B cell (primary cell): ENCODE data around the gene PTEN. TPM values are rescaled to one million over a fixed set of nuclear protein-coding genes. Genes with fewer than 3 reads are reported as not detected.

ENCODE experiments used
- ATAC-seq: fragments of 200-7000 bp; cut with Tn5 transposase; one replicate; pipeline ENCODE4 v1.10.0; 2021; ENCODE audit warnings: low read depth, mild to moderate bottlenecking, moderate number of reproducible peaks, moderate library complexity
- CTCF ChIA-PET: fragments of 350-600 bp; sonication (Branson Sonifier 250); formaldehyde crosslinking; loops from one replicate; lab custom pipeline; 2021; ENCODE audit warnings: antibody characterized with exemption, inconsistent platforms; lab: Charles Lee
- POLR2A ChIA-PET: fragments of 350-600 bp; sonication (Branson Sonifier 250); formaldehyde crosslinking; loops from one replicate; lab custom pipeline; 2021; ENCODE audit warnings: antibody characterized with exemption; lab: Charles Lee
- DNase-seq: peaks from one replicate; pipeline ENCODE4 v3.0.0; 2013
- H2AFZ ChIP-seq: 2 replicates; pipeline ENCODE4 v1.6.1; 2012; ENCODE audit warnings: mild to moderate bottlenecking, low read depth, low read length; ENCODE audit not compliant: insufficient read depth, poor library complexity, severe bottlenecking
- H3K27ac ChIP-seq, 2 donors: 1 replicate in 1 of 2; 2 replicates in 1 of 2; pipeline ENCODE4 v1.5.1; 2012 to 2013; ENCODE audit warnings: low read length in 2 of 2, mild to moderate bottlenecking in 2 of 2, moderate library complexity in 1 of 2
- H3K27me3 ChIP-seq, 4 experiments: fragments of 200-600 bp in 1 of 4; sonication (generic) in 1 of 4; replicated peaks in 1 of 4; 1 replicate in 2 of 4; 2 replicates in 2 of 4; pipeline versions ENCODE4 v1.6.1 to v1.7.0; 2013 to 2016; ENCODE audit warnings: low read length in 3 of 4, mild to moderate bottlenecking in 2 of 4, mixed read lengths in 1 of 4, moderate library complexity in 1 of 4; ENCODE audit not compliant: insufficient read depth in 4 of 4, control insufficient read depth in 3 of 4; ENCODE audit errors: control extremely low read depth in 1 of 4
- H3K36me3 ChIP-seq, 2 experiments: replicated peaks in 1 of 2; 1 replicate in 1 of 2; 2 replicates in 1 of 2; pipeline versions ENCODE4 v1.6.1 to v1.7.1; 2013; ENCODE audit warnings: low read length in 1 of 2; ENCODE audit not compliant: insufficient read depth in 2 of 2, control insufficient read depth in 1 of 2; ENCODE audit errors: control extremely low read depth in 1 of 2, extremely low read depth in 1 of 2
- H3K4me1 ChIP-seq, 2 donors: fragments of 200-600 bp in 1 of 2; sonication (generic) in 1 of 2; 1 replicate in 1 of 2; 2 replicates in 1 of 2; pipeline versions ENCODE4 v1.5.1 to v1.6.1; 2013 to 2017; ENCODE audit warnings: low read length in 2 of 2; ENCODE audit not compliant: control insufficient read depth in 2 of 2, insufficient read depth in 2 of 2
- H3K4me2 ChIP-seq: replicated peaks from 2 replicates; pipeline ENCODE3; 2012; ENCODE audit warnings: mild to moderate bottlenecking, low read depth, low read length; ENCODE audit not compliant: poor library complexity, severe bottlenecking
- H3K4me3 ChIP-seq, 5 experiments: fragments of 200-600 bp in 1 of 5; sonication (generic) in 1 of 5; 1 replicate in 3 of 5; 2 replicates in 2 of 5; pipeline versions ENCODE4 v1.5.1 to v1.7.0; 2011 to 2016; ENCODE audit warnings: low read length in 4 of 5, mild to moderate bottlenecking in 4 of 5, low read depth in 2 of 5, control low read depth in 1 of 5, moderate library complexity in 1 of 5; ENCODE audit not compliant: insufficient read depth in 1 of 5; ENCODE audit errors: control extremely low read depth in 1 of 5, extremely low read depth in 1 of 5
- H3K79me2 ChIP-seq: fragments of 200-600 bp; sonication (generic); one replicate; pipeline ENCODE4 v1.6.0; 2016; ENCODE audit warnings: low read length; ENCODE audit not compliant: control insufficient read depth, insufficient read depth
- H3K9ac ChIP-seq: fragments of 200-600 bp; sonication (generic); 2 replicates; pipeline ENCODE4 v1.6.1; 2017; ENCODE audit warnings: mild to moderate bottlenecking, low read length, moderate library complexity
- H3K9me3 ChIP-seq, 3 donors: one replicate each; pipeline versions ENCODE4 v1.6.1 to v1.7.1; 2013; ENCODE audit warnings: low read length in 2 of 3; ENCODE audit not compliant: control insufficient read depth in 2 of 3, insufficient read depth in 1 of 3; ENCODE audit errors: control extremely low read depth in 1 of 3
- H4K20me1 ChIP-seq: 2 replicates; pipeline ENCODE4 v1.6.0; 2012; ENCODE audit warnings: mild to moderate bottlenecking, low read length; ENCODE audit not compliant: insufficient read depth, control insufficient read depth, poor library complexity, severe bottlenecking
- H3K27ac Mint-ChIP-seq: one replicate; pipeline ENCODE4 v1.8.0; 2021; ENCODE audit warnings: mixed read lengths
- H3K27me3 Mint-ChIP-seq: one replicate; pipeline ENCODE4 v1.8.0; 2021; ENCODE audit warnings: mixed read lengths
- H3K4me1 Mint-ChIP-seq: one replicate; pipeline ENCODE4 v1.8.0; 2021; ENCODE audit warnings: mixed read lengths
- H3K4me3 Mint-ChIP-seq: one replicate; pipeline ENCODE4 v1.8.0; 2021; ENCODE audit warnings: mixed read lengths
- H3K9me3 Mint-ChIP-seq: one replicate; pipeline ENCODE4 v1.8.0; 2022; ENCODE audit warnings: mixed read lengths; ENCODE audit not compliant: insufficient read depth
- EZH2 ChIP-seq: IDR thresholded peaks from 2 replicates; pipeline ENCODE4 v1.6.1; 2012; ENCODE audit warnings: borderline replicate concordance, low read depth, mild to moderate bottlenecking, moderate library complexity, low read length; ENCODE audit not compliant: insufficient read depth, poor library complexity, severe bottlenecking
- WGBS: methylation state at CpG from one replicate; pipeline ENCODE4 v1.1.5; 2013; ENCODE audit warnings: missing lambda C conversion rate; ENCODE audit not compliant: insufficient coverage; 5-methylcytosine and 5-hydroxymethylcytosine counted together
- intact Hi-C: fragments of 100-400 bp; cut with micrococcal nuclease; formaldehyde crosslinking; loops from one replicate; pipeline ENCODE4 v1.10.0; 2022
- polyA plus RNA-seq: library from polyadenylated mRNA; depleted of rRNA; stranded (reverse); fragments of >200 nt; gene quantifications from 2 replicates; pipeline ENCODE4 v1.2.3, GENCODE V29; 2012
- total RNA-seq, 2 donors: library from RNA; stranded (reverse); fragments of 120-200 nt in 1 of 2; gene quantifications; 1 replicate in 1 of 2; 2 replicates in 1 of 2; pipeline versions ENCODE4 v1.2.3 to v1.2.4, GENCODE V29; 2013 to 2022
- TF ChIP-seq, protein P1 (sequence below): fragments of 200-600 bp; IDR thresholded peaks from one replicate; pipeline ENCODE4 v1.8.0; 2022; ENCODE audit warnings: antibody characterized with exemption, mild to moderate bottlenecking

The PTEN gene
- total and polyA plus RNA-seq, 2 donors (not counting 1 experiment from before 2014, with no cell fraction given) = 15.2 to 114 TPM

DNA sequence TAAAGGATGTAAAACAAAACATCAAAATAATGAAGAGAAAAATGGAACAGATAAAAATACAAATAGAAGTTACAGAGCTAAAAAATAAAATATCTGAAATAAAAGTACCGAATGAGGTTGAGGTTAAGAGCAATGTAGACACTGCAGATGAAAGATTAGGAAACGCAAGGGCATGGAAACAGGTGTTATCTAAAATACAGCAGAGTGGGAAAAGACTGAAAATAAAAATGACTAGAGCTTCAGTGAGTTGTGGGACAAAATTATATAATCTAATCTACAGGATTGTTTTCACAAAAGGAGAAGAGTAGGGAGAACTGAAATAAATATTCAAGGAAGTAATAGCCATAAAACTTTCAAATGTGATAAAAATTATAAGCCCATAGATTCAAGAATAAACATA, 123.8 kb downstream of the PTEN start:
- Histone ChIP-seq H3K9ac (no peak overlapping the region), H4K20me1 (no peaks in the 10 kb centered on the region), H3K36me3 (no peaks in the 10 kb centered on the region), H3K79me2 (no peaks in the 10 kb centered on the region), H3K4me1 (no peaks in the 10 kb centered on the region), H3K4me3 (no peak overlapping the region), H3K27me3 (no peaks in the 10 kb centered on the region), H3K9me3 (no peaks in the 10 kb centered on the region), H3K27ac (no peak overlapping the region), H2AFZ (no peak overlapping the region), H3K4me2 (no peak overlapping the region)
- Mint-ChIP-seq H3K9me3 (no peaks in the 10 kb centered on the region), H3K4me1 (peaks cover 4% of the 10 kb centered on the region), H3K4me3 (no peak overlapping the region), H3K27me3 (no peaks in the 10 kb centered on the region), H3K27ac (no peak overlapping the region)
- intact Hi-C loops = no loop called here
- WGBS = no CpG with 5 or more reads among the region's 2 CpGs
- ATAC-seq = no peak
- no peak for TF ChIP-seq EZH2
- TF ChIP-seq, protein P1, sequence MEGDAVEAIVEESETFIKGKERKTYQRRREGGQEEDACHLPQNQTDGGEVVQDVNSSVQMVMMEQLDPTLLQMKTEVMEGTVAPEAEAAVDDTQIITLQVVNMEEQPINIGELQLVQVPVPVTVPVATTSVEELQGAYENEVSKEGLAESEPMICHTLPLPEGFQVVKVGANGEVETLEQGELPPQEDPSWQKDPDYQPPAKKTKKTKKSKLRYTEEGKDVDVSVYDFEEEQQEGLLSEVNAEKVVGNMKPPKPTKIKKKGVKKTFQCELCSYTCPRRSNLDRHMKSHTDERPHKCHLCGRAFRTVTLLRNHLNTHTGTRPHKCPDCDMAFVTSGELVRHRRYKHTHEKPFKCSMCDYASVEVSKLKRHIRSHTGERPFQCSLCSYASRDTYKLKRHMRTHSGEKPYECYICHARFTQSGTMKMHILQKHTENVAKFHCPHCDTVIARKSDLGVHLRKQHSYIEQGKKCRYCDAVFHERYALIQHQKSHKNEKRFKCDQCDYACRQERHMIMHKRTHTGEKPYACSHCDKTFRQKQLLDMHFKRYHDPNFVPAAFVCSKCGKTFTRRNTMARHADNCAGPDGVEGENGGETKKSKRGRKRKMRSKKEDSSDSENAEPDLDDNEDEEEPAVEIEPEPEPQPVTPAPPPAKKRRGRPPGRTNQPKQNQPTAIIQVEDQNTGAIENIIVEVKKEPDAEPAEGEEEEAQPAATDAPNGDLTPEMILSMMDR = no peak
- ChIA-PET CTCF (no interaction called here), POLR2A (no interaction called here)
- no peak for DNase-seq

DNA sequence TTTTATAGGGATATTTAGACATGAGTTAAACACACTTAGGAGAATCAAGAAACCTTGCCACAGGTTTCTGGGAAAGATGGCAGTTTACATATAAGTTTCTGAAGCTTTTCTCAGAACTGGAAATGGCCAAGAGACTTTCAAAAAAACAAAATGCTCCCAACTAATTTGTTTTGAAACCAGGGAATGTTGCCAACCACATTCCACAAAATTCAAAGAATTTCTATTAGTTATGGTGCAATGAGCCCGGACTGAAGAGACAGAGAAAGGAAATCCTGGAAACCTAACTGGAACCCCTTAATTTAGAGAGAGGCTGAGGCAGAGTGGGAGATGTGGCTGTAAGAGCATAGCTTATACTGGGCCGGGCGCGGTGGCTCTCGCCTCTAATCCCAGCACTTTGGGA, 128.5 kb downstream of the PTEN start:
- Mint-ChIP-seq H3K27ac (no peak overlapping the region), H3K4me1 (peaks cover 6% of the 10 kb centered on the region), H3K4me3 (no peak overlapping the region), H3K27me3 (no peaks in the 10 kb centered on the region), H3K9me3 (no peaks in the 10 kb centered on the region)
- no peak overlapping the region for H2AFZ ChIP-seq
- DNase-seq (no peak), ATAC-seq (no peak)
- no peaks in the 10 kb centered on the region for H4K20me1 ChIP-seq
- CTCF ChIA-PET = no interaction called here
- H3K9ac ChIP-seq = no peak overlapping the region
- H3K27me3 ChIP-seq = no peaks in the 10 kb centered on the region
- H3K9me3 ChIP-seq = no peaks in the 10 kb centered on the region
- WGBS = 98% methylated on average over 4 of the region's 5 CpGs
- TF ChIP-seq, protein P1 = no peak
- no peak for TF ChIP-seq EZH2
- POLR2A ChIA-PET = no interaction called here
- intact Hi-C loops = no loop called here
- H3K4me3 ChIP-seq = no peak overlapping the region
- H3K27ac ChIP-seq = no peak overlapping the region
- no peaks in the 10 kb centered on the region for H3K79me2 ChIP-seq
- no peaks in the 10 kb centered on the region for H3K4me1 ChIP-seq
- H3K4me2 ChIP-seq = no peak overlapping the region
- no peaks in the 10 kb centered on the region for H3K36me3 ChIP-seq
